ENCODE data around the gene IKZF1.
A peak's percentile ranks its signal among the peaks of the same experiment; 100 is the strongest.

Gene IKZF1

DNA sequence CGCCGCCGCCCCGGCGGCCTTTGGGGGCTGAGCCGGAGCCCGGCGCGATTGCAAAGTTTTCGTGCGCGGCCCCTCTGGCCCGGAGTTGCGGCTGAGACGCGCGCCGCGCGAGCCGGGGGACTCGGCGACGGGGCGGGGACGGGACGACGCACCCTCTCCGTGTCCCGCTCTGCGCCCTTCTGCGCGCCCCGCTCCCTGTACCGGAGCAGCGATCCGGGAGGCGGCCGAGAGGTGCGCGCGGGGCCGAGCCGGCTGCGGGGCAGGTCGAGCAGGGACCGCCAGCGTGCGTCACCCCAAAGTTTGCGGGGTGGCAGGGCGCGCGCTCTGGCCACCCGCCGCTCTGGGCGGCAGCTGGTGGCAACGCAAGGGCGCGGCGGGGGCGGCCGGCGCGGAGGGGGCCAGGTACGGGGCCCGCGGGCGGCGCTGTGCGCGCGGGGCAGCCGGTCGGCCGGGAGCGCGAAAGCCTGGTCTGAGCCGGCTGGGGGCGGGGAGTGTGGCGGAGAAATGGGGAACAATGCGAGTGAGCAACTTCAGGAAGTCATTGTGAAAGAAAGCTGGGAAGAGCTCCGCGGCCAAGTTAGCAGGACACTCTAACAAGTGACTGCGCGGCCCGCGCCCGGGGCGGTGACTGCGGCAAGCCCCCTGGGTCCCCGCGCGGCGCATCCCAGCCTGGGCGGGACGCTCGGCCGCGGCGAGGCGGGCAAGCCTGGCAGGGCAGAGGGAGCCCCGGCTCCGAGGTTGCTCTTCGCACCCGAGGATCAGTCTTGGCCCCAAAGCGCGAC lies at the start of gene IKZF1:
Gene IKZF1 (plus strand): TSS at position 588 of the 782 bp plus-strand sequence. CDS start 14,346 bp downstream, outside the sequence.
- peak; percentile 71 for DNase-seq (ENCODE audit: low spot score)

DNA sequence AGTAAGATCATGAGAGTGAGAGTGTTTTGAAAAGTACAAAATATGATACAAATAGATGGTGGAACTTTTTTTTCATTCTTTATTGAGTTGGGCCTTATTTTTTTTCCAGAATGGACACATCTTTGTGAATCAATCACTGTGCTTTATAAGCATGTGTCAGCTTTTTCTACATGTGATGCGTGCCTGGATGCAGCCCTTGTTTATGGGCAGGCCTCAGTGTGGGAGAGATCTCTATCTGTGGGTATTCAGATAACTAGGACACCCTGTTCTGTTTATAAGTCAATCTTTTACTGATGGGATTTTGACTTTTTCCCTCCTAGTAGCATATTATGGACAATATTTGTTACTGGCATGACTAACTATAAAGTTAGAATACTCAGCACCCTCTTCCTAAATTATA lies 42.9 kb upstream of the IKZF1 start:
- no peak for DNase-seq (ENCODE audit: low spot score)

DNA sequence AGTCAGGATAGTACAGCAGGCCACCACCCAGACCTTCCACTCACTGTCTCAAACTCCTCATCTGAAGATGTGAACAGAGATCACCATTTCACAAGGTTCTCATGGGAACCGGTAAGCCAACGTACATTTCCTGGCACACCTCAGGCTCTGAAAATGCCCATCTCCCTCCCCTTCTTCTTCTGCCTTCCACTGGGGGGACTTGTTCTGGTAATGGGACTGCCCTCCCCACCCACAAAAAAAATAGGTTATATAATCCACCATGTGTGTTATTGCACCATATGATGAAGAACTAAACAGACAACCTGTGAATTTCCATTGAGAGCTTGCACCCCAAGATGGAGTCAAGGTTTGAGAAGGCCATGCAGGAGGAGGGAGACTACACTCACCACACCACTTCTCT lies 42.1 kb upstream of the IKZF1 start:
- DNase-seq (ENCODE audit: low spot score) = no peak

DNA sequence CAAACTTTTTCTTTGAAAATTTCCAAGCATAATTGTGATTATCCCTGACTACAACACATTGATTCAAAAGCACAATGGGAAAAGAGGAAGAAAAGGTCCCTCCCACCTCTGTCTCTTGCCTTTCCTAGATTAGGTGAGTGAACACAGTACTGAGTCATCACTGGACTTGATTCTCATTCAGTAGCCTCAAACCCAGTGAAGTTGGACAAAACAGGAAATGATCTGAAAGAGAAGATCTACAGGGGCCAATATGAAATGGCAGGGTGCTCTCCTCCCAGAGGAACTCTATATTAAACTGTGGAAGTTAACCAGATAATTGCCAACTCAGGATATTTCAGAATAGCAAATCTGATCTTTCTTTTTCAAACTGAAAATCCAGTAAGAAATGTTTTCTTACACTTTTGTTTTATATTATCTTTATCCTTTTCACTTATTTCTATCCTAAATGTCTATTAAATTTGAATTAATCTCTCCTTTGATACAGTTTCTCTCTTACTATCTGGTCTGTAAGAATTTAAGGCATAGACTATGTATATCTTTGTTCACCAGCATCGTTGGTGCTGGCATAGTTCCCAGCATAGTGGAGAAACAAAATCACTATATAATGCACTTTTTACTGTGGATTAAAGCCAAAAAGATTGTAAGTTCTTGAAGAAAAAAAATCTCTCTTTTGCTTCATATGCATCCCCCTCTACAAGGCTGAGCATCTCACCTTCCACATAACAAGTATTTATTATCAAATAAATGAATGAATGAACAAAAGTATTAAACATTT lies 41.4 kb upstream of the IKZF1 start:
- no peak for DNase-seq (ENCODE audit: low spot score)

DNA sequence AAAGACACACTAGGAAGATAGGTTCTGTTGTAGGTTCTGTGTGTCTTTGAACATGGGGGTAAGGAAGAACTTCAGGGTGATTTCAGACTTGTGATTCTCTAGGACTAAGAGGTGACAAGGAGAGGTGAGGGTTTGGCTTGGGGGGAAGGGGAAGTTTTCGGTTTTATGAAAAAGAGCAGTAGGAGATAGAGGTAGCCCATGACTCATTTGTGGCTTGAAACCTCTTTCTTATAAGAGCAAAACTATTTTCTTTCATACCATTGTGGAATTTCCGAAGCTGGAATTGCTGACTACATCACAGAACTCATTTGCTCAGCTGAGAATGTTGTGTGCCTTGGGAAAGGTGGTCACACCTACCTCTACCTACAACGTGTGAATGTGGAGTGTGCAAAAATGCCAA lies 39.6 kb upstream of the IKZF1 start:
- no peak for DNase-seq (ENCODE audit: low spot score)

DNA sequence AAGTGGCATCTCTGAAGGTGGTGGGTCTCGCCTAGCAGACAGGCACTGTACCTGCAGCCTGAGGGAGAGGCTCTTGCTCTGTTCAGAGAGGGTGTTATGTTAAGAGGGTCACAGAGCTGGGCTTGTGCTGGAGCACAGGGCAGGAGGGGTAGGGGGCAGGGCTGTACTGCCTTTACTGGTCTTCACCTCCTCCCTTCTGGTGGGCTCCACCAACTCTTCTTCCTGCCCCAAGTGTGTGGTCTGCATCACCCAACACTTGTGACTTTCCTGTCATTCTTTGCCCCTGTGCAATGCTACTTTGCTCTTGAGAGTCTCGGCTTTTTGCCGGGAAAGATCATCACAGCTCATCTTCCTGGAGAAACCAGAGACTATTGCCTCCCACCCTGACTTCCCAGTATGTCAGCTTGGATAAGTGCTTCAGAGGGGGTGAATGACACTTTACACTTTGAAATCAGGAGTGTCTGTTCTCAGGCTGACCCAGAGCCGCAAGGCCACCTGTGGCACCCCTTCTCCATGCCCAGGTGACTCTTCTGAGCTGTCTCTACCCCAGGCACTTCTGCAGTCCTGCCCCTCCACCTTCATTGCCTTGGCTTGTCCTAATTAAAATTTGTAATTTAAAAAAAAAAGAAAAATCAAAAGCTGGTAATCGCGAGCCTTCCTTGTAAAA lies 38.4 kb upstream of the IKZF1 start:
- DNase-seq (ENCODE audit: low spot score) = no peak

DNA sequence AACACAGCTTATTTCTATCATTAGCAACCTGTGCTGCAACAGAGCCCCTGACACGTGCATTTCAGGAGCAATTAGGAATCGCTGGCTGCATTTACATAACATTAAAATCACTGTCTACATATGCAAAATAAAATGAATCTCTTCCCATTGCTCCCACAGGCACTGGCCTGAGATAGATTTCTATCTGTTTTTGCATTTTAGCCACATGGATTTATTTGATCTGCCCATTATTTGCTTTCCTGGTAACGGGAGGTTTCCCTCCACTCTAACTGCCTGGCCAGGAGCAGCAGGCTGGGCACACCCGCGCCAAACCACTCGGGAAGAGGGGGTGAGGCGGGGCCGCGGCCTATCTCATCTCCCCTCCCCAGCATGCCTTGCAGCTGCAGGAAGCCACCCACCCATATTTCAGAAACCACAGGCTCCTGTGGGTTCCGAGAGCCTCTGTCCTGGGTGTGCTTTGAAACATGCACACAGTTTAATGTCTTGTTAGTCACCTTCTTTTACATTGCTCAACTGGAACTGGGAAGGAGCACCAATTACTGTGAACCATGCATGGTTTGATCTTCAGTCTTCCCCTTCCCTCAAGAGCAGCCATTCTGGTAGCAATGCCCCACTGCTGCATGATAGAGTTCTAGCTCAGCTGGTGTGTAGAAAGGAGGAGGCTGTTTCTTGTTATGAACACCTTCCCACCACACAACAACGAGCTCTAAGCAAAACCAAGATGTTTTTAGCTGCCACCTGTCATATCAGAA lies 37.7 kb upstream of the IKZF1 start:
- DNase-seq (ENCODE audit: low spot score) = no peak

DNA sequence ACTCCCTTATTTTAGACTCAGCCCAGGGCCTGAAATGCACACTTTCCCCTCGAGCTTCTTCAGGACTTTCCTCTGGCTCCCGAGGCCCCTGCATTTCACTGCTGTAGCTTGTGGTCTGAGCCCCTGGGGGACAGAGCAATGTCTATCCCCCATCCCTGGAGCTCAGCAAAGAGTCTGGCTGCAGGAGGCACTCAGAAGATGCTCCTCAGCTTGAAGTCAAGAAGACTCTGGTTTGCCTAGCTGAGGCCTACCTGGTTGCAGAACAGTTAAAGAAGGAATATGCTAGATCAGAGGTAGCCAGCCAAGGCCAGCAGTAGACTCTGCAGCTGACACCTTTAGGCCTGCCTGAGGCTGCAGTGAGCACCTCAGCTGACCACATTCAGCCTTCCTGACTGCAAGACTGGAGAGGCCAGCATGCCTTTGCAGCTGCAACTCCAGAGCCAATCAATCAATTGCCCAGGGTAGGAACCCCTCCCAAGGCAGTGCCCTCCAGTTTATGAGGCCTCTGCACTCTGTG lies 36.9 kb upstream of the IKZF1 start:
- DNase-seq (ENCODE audit: low spot score) = no peak

DNA sequence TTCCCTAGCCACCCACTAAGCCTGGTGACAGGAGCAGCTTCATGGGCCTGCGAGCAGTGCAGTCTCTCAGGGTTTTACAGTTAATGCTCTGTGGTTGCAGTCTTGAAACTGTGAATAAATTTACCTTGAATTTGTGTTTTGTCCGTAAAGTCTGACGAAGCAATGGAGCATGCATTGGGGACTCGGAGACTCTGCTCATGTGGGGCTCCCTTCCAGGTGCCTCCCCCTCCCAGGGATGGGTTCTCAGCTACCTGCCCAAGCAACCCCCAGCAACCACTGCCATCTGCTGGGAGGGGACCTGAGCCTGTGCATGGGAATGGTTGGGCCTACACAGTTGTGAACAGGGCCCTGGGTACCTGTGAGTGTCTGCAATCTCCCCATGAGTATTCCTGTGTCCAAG lies 36.3 kb upstream of the IKZF1 start:
- DNase-seq (ENCODE audit: low spot score) = no peak

DNA sequence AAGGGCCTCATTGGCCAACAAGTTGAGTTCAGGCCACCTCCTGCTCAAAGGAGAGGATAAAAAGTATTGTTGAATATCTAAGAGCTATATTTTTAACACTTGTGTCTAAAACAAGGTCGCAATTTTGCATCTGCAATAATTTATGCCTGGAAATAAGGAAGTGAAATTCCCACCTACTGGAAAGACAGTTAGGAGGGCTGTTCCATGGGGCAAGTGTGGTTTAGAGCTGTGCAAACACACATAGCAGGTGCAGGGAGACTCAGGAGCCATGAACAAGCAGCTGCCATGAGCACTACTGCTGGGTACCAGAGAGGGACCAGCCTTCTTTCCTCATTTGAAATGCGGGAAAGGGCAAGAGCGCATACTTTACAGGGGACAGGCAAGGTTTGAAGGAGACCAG lies 35.5 kb upstream of the IKZF1 start:
- DNase-seq (ENCODE audit: low spot score) = no peak

DNA sequence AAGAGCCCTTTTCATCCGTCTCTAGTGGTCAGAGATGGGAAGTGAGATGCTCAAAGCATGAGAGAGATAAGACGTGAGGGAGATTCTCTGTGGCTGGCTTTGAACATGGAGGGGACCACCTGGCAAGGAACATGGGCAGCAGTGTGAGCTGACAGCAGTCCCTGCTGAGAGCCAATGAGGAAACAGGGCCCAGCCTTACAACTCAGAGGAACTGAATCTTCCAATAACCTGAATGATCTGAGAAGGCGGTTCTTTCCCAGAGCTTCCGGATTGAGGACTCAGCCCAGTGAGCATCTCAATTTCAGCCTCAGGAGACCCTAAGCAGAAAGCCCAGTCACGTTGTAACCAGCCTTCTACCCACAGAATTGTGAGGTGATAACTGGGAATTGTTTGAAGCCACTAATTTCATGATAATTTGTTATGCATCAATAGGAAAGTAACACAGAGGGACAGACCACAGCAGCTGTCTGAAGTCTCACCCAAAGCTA lies 33.9 kb upstream of the IKZF1 start:
- DNase-seq (ENCODE audit: low spot score) = no peak

DNA sequence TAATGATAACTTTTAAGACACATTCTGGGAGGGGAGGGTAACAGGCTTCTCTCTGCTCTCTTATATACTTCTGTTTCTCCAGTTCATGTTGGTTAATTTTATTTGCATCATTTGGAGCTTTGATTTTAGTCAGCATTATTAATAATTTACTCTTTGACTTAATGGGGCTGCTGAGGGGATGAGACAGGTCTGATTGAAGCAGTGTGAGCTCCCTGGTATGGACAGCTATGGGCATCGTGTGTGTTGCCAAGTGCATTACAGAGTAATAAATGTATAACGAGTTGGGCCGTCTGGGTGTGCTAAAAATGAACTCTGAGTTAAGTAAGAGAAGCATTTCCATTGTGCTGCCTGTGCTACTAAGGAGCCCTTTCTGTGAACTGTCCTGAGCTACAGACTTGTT lies 31.7 kb upstream of the IKZF1 start:
- no peak for DNase-seq (ENCODE audit: low spot score)

DNA sequence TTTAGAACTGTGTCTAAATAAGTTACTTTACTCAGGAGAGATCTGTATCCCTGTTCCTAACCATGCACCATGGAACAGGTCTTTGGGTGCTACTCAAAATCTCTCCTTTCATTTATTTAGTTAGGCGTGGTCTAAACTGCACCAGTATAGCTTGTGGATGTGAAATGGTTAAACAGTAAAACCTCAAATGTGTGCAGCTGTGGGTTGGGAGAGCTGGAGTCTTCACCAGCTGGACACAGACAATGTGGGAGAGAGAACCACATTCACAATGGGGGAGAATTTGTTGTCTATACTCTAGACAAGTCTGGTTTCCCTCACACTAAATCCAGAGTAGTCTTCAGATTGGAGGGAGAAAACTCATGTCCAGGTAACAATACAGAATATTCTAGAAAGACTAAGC lies 31.2 kb upstream of the IKZF1 start:
- DNase-seq (ENCODE audit: low spot score) = no peak

DNA sequence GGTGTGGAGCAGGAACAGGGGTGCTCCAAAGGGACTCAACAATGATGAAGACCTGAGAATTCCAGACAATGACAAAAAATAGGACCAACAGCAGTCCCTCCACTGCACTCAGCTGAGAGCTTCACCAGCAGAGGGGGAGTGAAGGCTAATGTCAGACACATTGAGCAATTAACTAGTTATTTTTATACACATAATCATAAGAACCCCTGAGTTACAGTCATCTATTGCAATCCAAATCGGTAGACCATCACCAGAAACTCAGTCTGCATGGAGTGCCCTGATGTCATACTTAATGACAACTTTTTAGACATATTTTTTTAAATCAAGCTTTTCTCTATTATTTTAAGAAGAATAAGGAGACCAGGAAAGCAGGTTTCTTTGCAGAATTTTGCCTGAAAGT lies 30.6 kb upstream of the IKZF1 start:
- no peak for DNase-seq (ENCODE audit: low spot score)

DNA sequence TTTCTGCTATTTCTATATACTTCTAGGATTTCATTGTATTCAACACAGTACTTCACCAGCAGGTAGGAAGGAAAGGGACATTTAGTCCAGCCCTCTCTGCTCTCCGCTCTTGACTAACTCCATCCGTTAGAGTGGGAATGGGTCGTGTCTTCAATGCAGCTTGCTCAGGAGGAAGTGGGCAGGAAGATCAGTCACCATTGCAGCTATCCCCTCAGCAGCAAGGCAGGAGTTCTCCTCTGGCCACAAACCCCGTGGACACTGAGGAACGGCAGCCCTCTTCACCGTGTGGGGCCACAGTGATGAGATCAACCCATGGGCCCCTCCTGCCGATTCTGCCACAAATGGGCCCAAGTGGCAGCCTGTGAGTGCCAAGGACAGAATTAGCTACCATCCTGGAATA lies 30.2 kb upstream of the IKZF1 start:
- no peak for DNase-seq (ENCODE audit: low spot score)

DNA sequence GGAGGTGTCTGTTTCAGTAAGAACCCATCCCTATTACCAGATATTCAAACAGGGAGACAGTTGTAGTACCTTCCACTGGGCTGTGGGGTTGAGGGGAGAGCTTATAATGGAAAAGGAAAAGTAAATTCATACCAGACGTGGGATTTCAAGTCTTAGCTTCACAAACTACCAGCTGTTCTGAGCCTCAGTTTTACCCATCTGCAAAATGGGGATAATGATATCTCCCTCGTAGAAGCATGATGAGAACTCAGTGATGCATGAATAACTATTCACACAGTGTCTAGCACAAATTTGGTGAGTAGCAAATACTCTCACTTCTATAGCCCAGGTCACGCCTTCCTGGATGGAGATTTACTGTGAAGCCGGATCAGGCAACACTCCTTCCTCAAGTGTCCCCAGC lies 29.1 kb upstream of the IKZF1 start:
- no peak for DNase-seq (ENCODE audit: low spot score)

DNA sequence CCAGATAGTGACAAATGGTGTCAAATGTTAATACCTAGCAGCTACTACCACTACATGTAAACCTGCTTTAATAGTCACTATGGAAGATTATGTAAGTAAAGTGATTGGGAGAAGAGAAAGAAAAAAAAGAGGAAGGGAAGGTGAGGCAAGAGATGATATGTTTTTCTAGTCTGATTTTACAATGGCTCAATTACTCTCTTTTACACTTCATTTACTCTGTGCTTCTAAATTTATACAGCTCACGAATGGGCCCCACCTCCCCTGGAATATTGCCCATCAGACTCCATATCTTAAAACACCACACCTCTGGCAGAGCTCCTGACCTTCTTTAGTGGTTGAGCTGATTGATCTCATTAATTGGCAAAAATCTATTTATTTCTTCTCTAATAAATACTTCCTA lies 28.0 kb upstream of the IKZF1 start:
- no peak for DNase-seq (ENCODE audit: low spot score)

DNA sequence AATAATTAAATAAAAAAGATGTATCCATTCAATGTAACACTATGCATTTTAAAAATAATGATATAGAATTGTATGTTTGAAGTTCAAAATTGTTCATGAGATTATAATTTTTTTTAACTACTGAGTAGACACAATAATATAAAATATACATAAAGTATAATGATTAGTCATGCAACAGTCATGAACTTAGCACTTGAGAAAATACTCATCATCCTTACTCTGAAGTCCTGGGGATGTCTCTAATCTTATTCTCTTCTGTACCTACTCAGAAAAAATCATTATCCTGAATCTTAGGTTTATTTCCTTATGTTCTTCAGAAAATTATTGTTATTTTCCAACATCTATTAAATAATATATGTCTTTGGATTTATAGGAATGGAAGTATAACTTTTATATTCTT lies 26.4 kb upstream of the IKZF1 start:
- no peak for DNase-seq (ENCODE audit: low spot score)

DNA sequence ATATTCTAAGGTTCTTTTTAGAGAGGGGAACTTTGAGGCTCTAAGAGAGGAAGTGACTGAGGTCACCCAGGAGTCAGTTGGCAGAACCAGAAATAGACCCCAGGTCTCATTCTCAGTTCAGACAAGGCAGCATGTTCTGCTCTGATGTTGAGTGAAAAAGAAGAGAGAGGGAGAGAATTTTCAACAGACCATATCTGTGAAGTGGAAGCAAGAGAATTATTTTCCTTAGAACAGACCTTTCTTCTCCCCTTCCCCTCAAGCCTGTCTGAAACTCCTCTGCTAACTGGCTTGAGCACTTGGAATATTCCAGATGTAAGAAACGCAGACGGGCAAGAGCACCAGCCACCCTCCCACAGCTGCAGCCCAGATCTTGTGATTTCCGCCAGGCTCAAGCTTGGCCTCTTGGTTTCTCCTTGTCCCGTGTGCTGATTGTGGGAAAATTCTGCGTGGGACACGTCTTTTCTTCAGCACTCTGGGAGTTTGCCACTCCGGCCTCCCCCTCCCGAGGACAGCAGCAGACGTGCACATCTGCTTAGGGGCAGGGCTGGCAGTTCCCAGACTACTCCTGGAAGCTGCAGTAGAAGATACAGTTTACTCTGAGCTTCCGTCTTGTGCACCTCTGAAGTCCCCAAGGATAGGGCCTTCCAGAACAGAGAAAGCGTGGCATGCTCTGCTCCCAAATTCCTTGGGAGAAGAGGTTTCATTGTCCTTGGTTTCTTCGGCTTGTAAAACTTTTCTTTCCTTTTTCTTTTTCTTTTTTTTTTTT lies 22.7 kb upstream of the IKZF1 start:
- DNase-seq (ENCODE audit: low spot score) = no peak

DNA sequence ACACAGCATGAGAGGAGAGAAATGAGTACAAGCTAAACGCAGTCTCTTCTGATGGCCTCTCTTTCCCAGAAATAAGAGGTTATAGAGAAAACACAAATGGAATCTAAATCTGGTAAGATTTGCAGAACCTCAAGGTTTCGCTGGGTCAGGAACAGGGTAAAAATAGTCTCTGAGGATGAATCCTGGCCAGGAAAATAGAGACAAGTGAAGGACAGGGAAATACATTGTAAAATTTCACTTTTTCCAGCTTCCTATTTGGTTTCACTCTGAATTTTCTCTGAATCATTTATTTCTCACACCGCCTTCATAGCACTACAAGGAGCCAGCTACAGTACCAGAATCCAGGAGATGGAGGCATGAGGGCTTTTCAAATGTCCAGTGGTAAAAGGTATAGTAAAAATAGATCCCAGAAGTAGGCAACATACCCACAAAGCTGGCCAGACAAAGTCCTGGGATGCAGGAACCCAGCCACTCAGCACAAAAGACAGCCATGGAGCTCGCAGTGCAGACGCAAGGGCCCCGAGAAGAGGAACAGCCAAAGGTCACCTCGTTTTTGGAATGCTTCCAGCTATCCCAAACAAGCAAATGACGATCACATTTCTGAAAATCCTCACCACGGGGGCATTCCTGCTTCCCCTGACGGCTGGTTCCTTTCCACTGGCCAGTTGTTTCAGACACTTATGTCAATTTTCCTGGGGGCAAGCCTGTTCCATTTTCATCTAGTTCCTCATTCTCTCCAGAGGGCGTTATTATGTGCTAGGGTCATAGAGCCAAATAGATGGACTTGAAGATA lies 21.5 kb upstream of the IKZF1 start:
- DNase-seq (ENCODE audit: low spot score) = no peak
